Fibroblast of mammary gland (primary cell): ENCODE data around the gene CINP.

Source experiments
- DNase-seq: peaks from one replicate; pipeline ENCODE4 v3.0.0-alpha.2; 2010; ENCODE audit warnings: low read depth
- H3K4me3 ChIP-seq: 2 replicates; pipeline ENCODE4 v1.5.1; 2011; ENCODE audit warnings: low read depth, mild to moderate bottlenecking, low read length, moderate library complexity; ENCODE audit not compliant: control insufficient read depth
- CTCF ChIP-seq: conservative IDR thresholded peaks from 2 replicates; pipeline ENCODE4 v1.5.1; 2011; ENCODE audit warnings: low read depth, low read length, inconsistent platforms; ENCODE audit not compliant: control insufficient read depth, insufficient read depth

The CINP gene

GRCh38 chr14:102318781-102319276 is 43.9 kb downstream of the CINP start:
- TF ChIP-seq CTCF, result no peak
- H3K4me3 ChIP-seq, result peak overlapping the region; percentile 58
- DNase-seq, result no peak

- no peak for TF ChIP-seq CTCF
- peak overlapping the region; percentile 67 for H3K4me3 ChIP-seq
- DNase-seq, result peak; percentile 18
Observed at GRCh38 chr14:102317564-102318248, 45.0 kb downstream of the CINP start.

GRCh38 chr14:102316743-102317563 is 45.7 kb downstream of the CINP start:
- peak; percentile 56 for TF ChIP-seq CTCF
- DNase-seq, result peak; percentile 91
- peak overlapping the region; percentile 67 for H3K4me3 ChIP-seq

- H3K4me3 ChIP-seq, result peak overlapping the region; percentile 59
- peak; percentile 74 for DNase-seq
- TF ChIP-seq CTCF, result no peak
Observed at GRCh38 chr14:102316338-102316742, 46.4 kb downstream of the CINP start.

GRCh38 chr14:102315121-102315520 is 47.6 kb downstream of the CINP start:
- H3K4me3 ChIP-seq, result no peak overlapping the region
- peak; percentile 34 for DNase-seq
- no peak for TF ChIP-seq CTCF

- TF ChIP-seq CTCF, result peak; percentile 62
- H3K4me3 ChIP-seq, result peak overlapping the region; percentile 60
- DNase-seq, result peak; percentile 84
Observed at GRCh38 chr14:102314242-102315011, 48.3 kb downstream of the CINP start.
